Endometrium (tissue), 2 donors: ENCODE measurements around the gene DPEP3.

Experiments used
- FAIRE-seq: peaks from 2 replicates; lab custom pipeline; 2012; peaks lifted over from hg19 to GRCh38; lab: Jason Lieb, UNC
- donor health status: control.
- donor health status: control.

Gene DPEP3

DNA sequence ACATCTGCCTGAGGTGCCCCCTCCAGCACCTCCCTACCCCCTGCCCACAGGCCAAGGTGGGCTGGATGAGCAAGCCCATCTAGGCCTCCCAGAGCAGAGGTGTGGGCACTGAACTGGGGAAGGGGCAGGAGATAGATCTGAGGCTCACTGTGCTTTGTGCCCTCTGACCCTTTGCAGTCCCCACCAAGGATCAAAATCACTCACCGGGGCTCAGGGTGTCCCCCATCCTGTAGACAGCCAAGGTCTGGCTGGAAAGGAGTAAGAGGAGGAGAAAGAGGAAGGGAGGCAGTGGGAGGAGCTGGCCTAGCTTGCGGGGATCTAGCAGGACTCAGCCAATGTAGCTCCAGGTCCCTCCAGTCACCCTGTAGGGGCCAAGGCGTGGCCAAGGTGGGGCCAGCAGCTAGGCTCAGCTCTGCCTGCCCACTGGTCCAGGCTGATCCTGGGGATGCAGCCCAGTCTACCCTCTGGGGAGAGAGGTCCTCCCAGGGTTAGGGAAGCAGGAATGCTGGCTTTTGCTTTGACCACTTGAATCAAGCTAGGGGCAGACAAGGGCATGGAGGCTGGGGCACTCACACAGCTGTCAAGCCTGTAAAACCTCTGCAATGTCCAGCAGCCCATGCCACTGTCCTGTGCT lies 13.6 kb downstream of the DPEP3 start:
- FAIRE-seq, result no peak

GRCh38 chr16:67965668-67966548 lies 14.4 kb downstream of the DPEP3 start:
- no peak for FAIRE-seq

DNA sequence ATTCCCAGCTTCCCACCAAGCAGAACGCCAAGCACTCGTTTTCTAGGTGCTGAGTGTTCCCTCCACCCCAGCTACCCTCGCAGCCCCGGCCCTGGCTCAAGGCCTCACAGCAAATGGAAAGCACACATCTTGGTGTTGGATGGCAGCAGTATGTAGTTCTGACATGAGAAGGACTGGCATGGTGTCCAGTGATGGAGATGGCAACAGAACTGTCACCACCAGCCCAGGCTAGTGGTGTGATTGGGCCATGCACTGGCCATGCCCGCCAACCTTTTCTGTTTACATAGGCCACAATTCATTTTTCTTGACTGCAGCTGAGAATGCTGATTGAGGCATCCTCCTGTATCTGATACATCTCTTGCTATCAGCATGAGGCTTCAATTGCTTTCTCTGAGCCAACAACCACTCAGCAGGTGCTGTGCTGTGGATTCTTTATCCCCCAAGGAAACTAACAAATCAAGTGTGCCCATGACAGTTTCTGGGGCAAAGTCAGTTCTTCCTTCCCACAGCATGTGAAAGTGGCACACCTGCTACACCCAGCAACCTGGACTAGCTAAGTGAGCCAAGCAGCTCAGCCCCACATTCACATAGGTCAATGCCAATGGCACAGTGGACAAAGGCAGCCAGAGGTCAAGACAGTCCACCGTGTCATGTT lies 15.7 kb downstream of the DPEP3 start:
- no peak for FAIRE-seq

DNA sequence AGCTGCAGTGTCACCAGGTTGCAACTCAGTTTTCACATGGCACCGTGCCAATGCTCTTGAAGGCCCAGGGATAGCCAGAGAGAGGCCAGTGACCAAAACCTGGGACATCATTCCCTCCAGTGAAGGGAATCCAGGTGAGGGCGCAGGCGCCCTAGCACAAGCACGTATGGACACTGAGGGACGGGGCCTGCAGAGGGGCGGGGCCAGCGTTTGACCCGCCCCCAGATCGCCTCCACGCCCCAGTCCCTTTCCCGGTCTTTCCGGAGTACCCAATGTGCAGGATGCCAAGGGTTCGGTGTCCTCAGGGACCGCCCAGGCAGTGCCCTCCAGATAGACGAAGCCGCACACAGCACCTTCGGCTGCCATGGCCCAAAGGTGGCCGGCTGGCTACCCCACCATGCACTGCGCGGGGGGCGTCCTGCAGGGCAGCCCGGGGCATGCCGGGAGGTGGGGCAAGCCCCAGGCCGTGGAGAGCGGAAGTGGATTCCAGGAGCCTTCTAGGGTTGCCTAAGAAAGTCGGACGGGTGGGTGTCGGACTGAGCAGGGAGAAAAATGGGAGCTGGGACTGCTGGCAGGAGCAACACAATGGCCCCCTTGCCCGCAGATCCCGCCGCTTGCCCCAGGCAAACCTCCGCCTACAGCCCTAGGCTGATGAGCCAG lies 16.5 kb downstream of the DPEP3 start:
- FAIRE-seq, result no peak

DNA sequence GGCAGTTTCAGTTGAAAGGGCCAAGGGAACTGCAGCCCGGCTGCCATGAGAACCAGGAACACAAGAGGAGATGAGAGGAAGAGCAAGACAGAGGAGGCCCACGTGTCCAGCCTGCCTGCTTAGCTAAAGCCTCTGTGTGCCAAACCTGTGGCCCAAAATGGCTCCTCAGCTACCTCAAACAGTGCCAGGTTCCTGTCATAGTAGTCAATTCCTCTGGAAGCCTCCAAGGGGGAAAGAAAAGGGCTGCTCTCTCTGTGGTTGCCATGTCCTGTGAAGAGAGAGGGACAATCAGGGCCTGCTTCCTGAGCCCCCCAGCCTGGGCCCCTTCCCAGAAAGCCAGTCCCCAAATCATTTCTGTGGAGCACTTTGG lies 17.0 kb downstream of the DPEP3 start:
- no peak for FAIRE-seq

DNA sequence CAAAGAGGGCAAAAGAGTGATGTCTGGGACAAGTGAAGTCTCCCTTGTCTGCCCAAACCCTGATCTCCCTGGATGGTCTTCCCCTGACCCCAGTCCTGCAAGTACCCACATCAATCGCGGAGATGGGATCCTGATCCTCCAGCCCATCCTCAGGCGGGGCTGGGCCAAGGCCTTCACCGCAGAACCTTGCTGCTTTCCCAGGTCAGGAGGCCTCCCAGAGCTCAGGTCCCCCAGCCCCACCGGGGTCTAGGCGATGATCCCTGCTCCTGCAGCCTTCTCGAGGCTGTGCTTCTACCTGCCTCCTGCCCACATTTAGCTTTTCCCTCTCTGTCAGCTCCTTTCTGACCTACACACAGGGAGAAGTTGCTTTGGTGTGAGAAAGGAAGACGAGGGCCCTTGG lies 18.2 kb downstream of the DPEP3 start:
- no peak for FAIRE-seq

GRCh38 chr16:67961551-67961957 lies 18.7 kb downstream of the DPEP3 start:
- no peak for FAIRE-seq

DNA sequence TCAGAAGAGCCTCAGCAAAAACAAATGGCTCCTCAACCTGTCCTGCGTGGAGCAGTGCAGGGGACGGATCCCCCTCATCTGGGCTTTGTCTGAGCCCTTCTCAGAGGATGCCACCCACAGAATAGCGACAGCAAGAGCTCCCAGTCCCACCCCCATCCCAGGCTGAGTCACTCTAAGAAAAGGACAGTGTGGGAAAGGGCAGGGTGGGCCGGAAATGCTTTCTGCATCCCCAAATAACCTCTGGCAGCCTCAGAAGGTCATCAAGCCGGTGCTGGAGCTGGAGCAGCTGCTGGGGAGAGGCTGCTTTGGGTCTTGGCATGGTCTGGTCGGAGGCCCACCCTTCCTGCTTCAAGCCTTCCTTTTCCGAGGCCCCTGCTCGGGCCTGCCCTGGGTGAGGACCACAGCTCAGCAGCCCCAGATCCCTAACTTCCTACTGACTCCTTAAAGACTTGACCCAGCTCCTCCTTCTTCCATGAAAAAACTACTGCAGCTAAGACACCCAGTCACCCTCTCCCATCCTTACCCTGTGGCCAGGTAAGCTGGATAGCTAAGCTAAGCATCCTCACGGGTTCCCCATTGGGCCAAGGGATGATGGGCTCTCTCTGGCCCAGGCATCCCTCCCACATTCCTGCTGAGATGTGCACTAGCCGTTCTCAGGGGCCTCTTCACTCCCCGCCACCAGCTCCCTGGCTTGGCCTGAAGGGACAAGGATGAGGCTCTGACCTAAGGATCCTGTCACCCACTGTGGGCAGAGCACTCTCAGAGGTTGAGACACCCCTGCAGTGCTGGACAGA lies 20.6 kb downstream of the DPEP3 start:
- FAIRE-seq, result no peak

- no peak for FAIRE-seq
Measured at GRCh38 chr16:67957622-67958021, 22.7 kb downstream of the DPEP3 start.

DNA sequence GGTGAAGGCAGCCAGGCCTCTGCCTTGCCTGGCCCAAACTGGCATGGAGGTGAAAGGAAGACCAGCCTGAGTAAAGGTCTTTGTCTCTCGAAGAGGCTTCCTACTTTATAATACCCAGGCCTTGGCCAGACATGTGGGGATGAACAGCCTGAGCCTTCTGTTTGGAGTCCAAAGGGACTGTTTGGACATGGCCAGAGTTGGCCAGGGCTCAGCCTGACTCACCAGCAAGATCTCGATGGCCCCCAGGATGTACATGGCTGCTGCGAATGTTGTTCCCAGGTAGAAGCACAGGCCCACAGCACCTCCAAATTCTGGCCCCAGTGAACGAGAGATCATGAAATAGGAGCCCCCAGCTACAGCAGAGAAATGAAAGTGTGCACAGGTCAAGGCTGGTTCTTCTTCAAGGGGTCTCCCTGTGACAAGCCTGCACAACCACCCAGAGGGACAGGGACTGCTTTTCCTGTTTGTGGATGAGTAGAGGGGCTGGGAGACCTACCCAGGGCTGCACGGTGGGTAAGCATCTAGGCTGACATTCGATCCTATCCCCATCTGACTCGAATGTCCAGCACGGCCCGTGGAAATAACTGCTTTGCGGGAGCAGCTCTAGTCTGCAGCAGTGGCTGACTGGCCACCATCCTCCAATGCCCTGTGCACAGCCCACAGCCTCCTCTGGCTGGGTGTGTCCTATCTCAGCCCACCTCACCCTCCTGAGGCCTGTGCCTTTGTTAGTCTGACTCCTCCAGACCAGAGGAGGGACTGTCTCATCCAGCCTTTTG lies 25.7 kb downstream of the DPEP3 start:
- FAIRE-seq, result no peak

DNA sequence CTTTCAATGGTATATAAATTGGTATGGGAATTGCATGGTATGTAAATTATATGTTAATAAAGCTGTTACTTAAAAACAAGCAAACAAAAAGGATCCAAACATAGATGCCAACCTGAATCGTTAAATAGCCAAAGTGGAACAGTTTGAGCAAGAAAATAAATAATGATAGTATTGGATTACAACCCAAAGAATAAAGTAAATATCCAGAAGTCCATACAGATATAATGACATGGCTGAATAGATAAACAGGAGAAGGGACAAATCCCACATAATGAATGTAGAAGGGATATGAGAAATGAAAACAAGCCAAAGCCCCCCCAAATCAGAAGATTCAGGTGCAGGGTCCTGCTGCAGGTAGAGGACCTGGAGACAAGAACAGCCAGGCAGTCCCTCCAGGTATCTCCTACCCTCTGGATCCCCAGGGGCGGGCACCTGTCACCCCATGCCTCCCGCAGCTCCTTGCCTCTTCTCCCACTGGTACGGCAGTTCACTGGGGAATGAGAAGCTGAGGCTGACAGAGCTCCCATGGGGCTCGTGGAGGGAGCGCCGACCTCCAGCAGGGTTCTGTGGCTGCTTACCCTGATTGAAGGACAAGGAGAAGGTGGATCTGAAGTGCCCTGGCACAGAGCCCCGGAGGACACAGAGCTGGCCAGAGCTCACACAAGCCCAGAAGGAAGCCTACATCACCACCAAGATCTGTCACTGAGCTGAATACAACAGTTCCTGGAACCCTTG lies 26.5 kb downstream of the DPEP3 start:
- FAIRE-seq, result no peak

DNA sequence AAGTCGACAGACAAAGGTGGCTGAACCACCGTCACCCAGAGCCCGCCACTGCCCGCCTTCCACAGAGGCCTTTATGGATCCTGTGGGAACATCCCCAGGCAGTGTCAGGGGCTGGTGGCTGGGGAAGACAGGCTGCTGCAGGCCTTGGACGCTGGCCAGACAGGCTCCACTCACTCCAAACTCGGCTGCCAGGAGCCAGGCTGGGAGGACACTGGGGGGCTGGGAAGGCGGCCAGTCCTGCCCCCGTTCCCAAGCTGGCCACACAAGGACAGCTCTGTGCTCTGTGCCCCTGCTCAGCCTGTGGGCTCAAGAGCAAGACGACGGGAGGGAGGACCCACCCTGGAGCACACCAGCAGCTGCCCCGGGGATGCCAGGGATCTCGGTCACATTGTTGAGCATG lies 28.8 kb downstream of the DPEP3 start:
- no peak for FAIRE-seq

- no peak for FAIRE-seq
Measured at GRCh38 chr16:67950335-67950843, 29.9 kb downstream of the DPEP3 start.

DNA sequence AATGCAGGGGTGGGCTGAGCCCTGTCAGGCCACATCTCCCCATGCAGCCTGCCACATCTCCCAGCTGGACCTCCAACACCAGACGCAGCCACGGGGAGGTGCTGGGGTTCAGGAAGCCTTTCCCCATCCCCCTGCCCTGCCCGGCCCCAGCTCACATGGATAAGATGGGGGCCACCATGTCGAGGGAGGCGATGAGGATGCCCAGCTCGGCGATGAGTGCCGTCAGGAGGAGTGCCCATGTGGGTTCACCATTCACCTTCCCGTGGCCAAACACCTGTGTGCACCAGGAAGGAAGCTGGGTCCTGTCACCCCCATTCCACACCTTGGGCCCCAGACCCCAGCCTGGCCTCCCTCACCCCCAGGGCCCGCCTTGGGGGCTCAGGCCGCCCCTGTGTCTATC lies 30.7 kb downstream of the DPEP3 start:
- no peak for FAIRE-seq

GRCh38 chr16:67948015-67948414 lies 32.3 kb downstream of the DPEP3 start:
- no peak for FAIRE-seq

GRCh38 chr16:67946966-67947558 lies 33.2 kb downstream of the DPEP3 start:
- no peak for FAIRE-seq

- FAIRE-seq, result no peak
Measured at GRCh38 chr16:67946128-67946569, 34.1 kb downstream of the DPEP3 start.

- no peak for FAIRE-seq
Measured at GRCh38 chr16:67945392-67945933, 34.8 kb downstream of the DPEP3 start.

DNA sequence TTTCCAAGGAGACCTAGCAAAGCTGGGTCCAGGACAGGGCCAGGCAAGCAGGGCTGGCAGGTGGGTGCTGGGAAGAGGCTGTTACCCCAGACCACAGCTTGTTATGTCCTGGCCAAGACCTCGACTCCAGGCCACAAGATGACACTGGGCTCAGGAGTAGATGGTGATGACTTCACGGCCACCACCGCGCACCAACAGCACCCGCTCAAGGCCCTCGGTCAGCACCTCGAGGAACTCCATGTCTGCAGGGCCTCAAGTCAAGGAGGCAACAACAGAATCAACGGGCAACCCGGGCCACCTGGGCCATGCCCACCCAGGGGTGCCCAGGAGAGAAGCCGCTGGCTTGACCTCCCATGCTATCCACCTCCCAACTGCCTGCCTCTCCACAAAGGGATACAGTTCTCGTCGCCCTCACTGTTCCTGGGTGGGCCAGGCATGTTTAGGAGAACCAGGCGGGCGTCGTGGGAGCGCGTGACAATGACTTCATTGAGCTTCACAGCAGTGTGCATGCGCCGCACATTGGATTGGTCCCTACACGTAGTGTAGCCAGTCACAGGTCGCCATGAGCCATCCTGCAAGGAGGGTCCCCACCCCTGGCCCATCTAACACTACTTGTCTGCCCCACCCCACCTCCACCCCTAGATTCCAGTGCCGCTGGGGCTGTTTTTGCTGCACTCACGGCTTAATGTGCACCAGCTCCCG lies 35.5 kb downstream of the DPEP3 start:
- no peak for FAIRE-seq
